Muscle layer of colon (tissue), 2 donors: Measurements from ENCODE around the gene SPIN3.
"Not testable (repeated sequence)": the region's sequence is repeated elsewhere in the genome, so short reads cannot be mapped to it uniquely, and the experiment has no call there.

Experiments
- H3K27ac ChIP-seq: one replicate; pipeline ENCODE4 v1.7.0; 2013; ENCODE audit warnings: low read depth, mild to moderate bottlenecking, low read length, moderate library complexity
- H3K27me3 ChIP-seq, 2 donors: one replicate each; pipeline ENCODE4 v1.7.0; 2013; ENCODE audit warnings: low read length in 2 of 2, mild to moderate bottlenecking in 2 of 2; ENCODE audit not compliant: insufficient read depth in 2 of 2, control insufficient read depth in 1 of 2
- H3K36me3 ChIP-seq: one replicate; pipeline ENCODE4 v1.7.0; 2013; ENCODE audit warnings: mild to moderate bottlenecking, low read length; ENCODE audit not compliant: insufficient read depth
- H3K4me1 ChIP-seq: one replicate; pipeline ENCODE4 v1.7.0; 2013; ENCODE audit warnings: mild to moderate bottlenecking, low read length; ENCODE audit not compliant: insufficient read depth
- H3K4me3 ChIP-seq, 2 donors: one replicate each; pipeline ENCODE4 v1.7.0; 2013; ENCODE audit warnings: low read length in 2 of 2, low read depth in 1 of 2, mild to moderate bottlenecking in 1 of 2, moderate library complexity in 1 of 2
- H3K9ac ChIP-seq: one replicate; pipeline ENCODE4 v1.7.0; 2013; ENCODE audit warnings: low read length
- H3K9me3 ChIP-seq: one replicate; pipeline ENCODE4 v1.7.0; 2013; ENCODE audit warnings: mild to moderate bottlenecking, low read length
- donor health status: abdominal sarcoma.
- donor health status: Adenocarcinoma of cecum.

SPIN3 gene

GRCh38 chrX:56963377-56963776 is 32.0 kb downstream of the SPIN3 start:
- Histone ChIP-seq H3K27ac (no peak overlapping the region), H3K27me3 (peaks cover 0 to 3% of the 10 kb centered on the region in 2 donors), H3K9me3 (no peaks in the 10 kb centered on the region), H3K36me3 (no peaks in the 10 kb centered on the region), H3K9ac (no peak overlapping the region), H3K4me3 (no peak overlapping the region), H3K4me1 (no peaks in the 10 kb centered on the region)

- Histone ChIP-seq H3K27me3 (no peaks in the 10 kb centered on the region), H3K9ac (no peak overlapping the region), H3K9me3 (no peaks in the 10 kb centered on the region), H3K27ac (no peak overlapping the region), H3K4me1 (no peaks in the 10 kb centered on the region), H3K36me3 (no peaks in the 10 kb centered on the region), H3K4me3 (no peak overlapping the region)
Observed at GRCh38 chrX:56947699-56948098, 47.6 kb downstream of the SPIN3 start.

- H3K27ac ChIP-seq, H3K36me3 ChIP-seq, H3K4me1 ChIP-seq, H3K27me3 ChIP-seq, H3K4me3 ChIP-seq, H3K9ac ChIP-seq, H3K9me3 ChIP-seq: not testable (repeated sequence)
Observed at GRCh38 chrX:56946201-56946600, 49.1 kb downstream of the SPIN3 start.

- not testable (repeated sequence) for H3K4me3 ChIP-seq, H3K36me3 ChIP-seq, H3K4me1 ChIP-seq, H3K9ac ChIP-seq, H3K27ac ChIP-seq, H3K9me3 ChIP-seq, H3K27me3 ChIP-seq
Observed at GRCh38 chrX:56945226-56945625, 50.1 kb downstream of the SPIN3 start.

GRCh38 chrX:56943264-56943663 is 52.1 kb downstream of the SPIN3 start:
- H3K4me1 ChIP-seq: no peaks in the 10 kb centered on the region
- no peak overlapping the region for H3K4me3 ChIP-seq
- H3K9ac ChIP-seq: no peak overlapping the region
- no peaks in the 10 kb centered on the region for H3K36me3 ChIP-seq
- no peak overlapping the region for H3K27ac ChIP-seq
- H3K27me3 ChIP-seq: no peaks in the 10 kb centered on the region
- H3K9me3 ChIP-seq: no peaks in the 10 kb centered on the region
